Endothelial cell of umbilical vein (primary cell): ENCODE data around the gene PHACTR1. TPM values are rescaled to one million over a fixed set of nuclear protein-coding genes. Genes with fewer than 3 reads are reported as not detected.

Experiments
- BruUV-seq: library from RNA; stranded (reverse); fragments of 400-500 nt; replicated peaks from 2 replicates; lab custom pipeline; 2021; lab: Mats Ljungman, UMichigan
- CTCF ChIA-PET: fragments of 300-600, 350-600 bp; sonication (Branson Sonifier 250); formaldehyde crosslinking; loops from one replicate; lab custom pipeline; 2021; ENCODE audit warnings: antibody characterized with exemption, inconsistent platforms; lab: Charles Lee
- POLR2A ChIA-PET: fragments of 300-600, 350-600 bp; sonication (Branson Sonifier 250); formaldehyde crosslinking; loops from one replicate; lab custom pipeline; 2021; ENCODE audit warnings: antibody characterized with exemption, inconsistent platforms; lab: Charles Lee
- DNase-seq: peaks from one replicate; pipeline ENCODE4 v3.0.0-alpha.2; 2011; ENCODE audit warnings: low read depth, low spot score
- FAIRE-seq: peaks from 2 replicates; lab custom pipeline; 2011; peaks lifted over from hg19 to GRCh38; lab: Jason Lieb, UNC
- H2AFZ ChIP-seq: 2 replicates; pipeline ENCODE4 v1.6.0; 2012; ENCODE audit warnings: low read depth, low read length, control low read depth, inconsistent platforms
- H3K27ac ChIP-seq: 2 replicates; pipeline ENCODE4 v1.5.1; 2011; ENCODE audit warnings: low read depth, mild to moderate bottlenecking, control low read depth, low read length, moderate library complexity; ENCODE audit not compliant: insufficient read depth
- H3K27me3 ChIP-seq, 2 experiments: 2 replicates each; pipeline versions ENCODE4 v1.6.0 to v1.6.1; 2011; ENCODE audit warnings: low read length in 2 of 2, mixed read lengths in 1 of 2; ENCODE audit not compliant: control insufficient read depth in 2 of 2, insufficient read depth in 2 of 2
- H3K36me3 ChIP-seq, 2 experiments: 2 replicates in 1 of 2; 3 replicates in 1 of 2; pipeline ENCODE4 v1.5.1; 2011; ENCODE audit warnings: low read length in 2 of 2, mild to moderate bottlenecking in 1 of 2, moderate library complexity in 1 of 2; ENCODE audit not compliant: control insufficient read depth in 2 of 2, insufficient read depth in 2 of 2; ENCODE audit errors: extremely low read depth in 1 of 2
- H3K4me1 ChIP-seq: 3 replicates; pipeline ENCODE4 v1.5.1; 2011; ENCODE audit warnings: mild to moderate bottlenecking, low read length; ENCODE audit not compliant: control insufficient read depth, insufficient read depth; ENCODE audit errors: extremely low read depth
- H3K4me2 ChIP-seq: 2 replicates; pipeline ENCODE4 v1.6.1; 2011; ENCODE audit warnings: low read length, control low read depth, mixed read lengths; ENCODE audit not compliant: insufficient read depth
- H3K4me3 ChIP-seq, 3 experiments: fragments of 200-600 bp in 1 of 3; sonication (generic), shearing (Covaris generic) in 1 of 3; replicated peaks in 1 of 3; 2 replicates each; pipeline ENCODE4 v1.5.1; 2011 to 2016; ENCODE audit warnings: control low read depth in 3 of 3, low read length in 3 of 3, mild to moderate bottlenecking in 2 of 3, inconsistent platforms in 1 of 3, low read depth in 1 of 3, moderate library complexity in 1 of 3; ENCODE audit not compliant: insufficient read depth in 1 of 3
- H3K79me2 ChIP-seq: 2 replicates; pipeline ENCODE4 v1.6.0; 2012; ENCODE audit warnings: low read length, inconsistent platforms; ENCODE audit not compliant: control insufficient read depth, insufficient read depth
- H3K9ac ChIP-seq: replicated peaks from 2 replicates; pipeline ENCODE3; 2011; ENCODE audit warnings: low read length, control low read depth; ENCODE audit not compliant: insufficient read depth; ENCODE audit errors: extremely low read depth
- H3K9me1 ChIP-seq: replicated peaks from 3 replicates; pipeline ENCODE4 v1.6.0; 2011; ENCODE audit warnings: mild to moderate bottlenecking, low read length; ENCODE audit not compliant: control insufficient read depth, insufficient read depth; ENCODE audit errors: extremely low read depth
- H3K9me3 ChIP-seq: replicated peaks from 2 replicates; pipeline ENCODE4 v1.5.1; 2012; ENCODE audit warnings: low read length, inconsistent platforms; ENCODE audit not compliant: control insufficient read depth, insufficient read depth
- H4K20me1 ChIP-seq: replicated peaks from 2 replicates; pipeline ENCODE3; 2011; ENCODE audit warnings: mild to moderate bottlenecking, low read length; ENCODE audit not compliant: control insufficient read depth, insufficient read depth; ENCODE audit errors: extremely low read depth
- EZH2 ChIP-seq: IDR thresholded peaks from 2 replicates; pipeline ENCODE4 v1.6.1; 2012; ENCODE audit warnings: borderline replicate concordance, low read depth, mild to moderate bottlenecking, moderate library complexity, low read length, inconsistent platforms; ENCODE audit not compliant: severe bottlenecking
- FOS ChIP-seq: IDR thresholded peaks from 2 replicates; pipeline ENCODE4 v1.6.1; 2011; ENCODE audit warnings: mild to moderate bottlenecking, low read length, moderate library complexity, borderline replicate concordance; ENCODE audit not compliant: insufficient read depth
- GATA2 ChIP-seq: IDR thresholded peaks from 2 replicates; pipeline ENCODE4 v1.7.0; 2011; ENCODE audit warnings: low read depth, mild to moderate bottlenecking, moderate library complexity, mixed read lengths, low read length; ENCODE audit not compliant: insufficient read length, insufficient read depth
- JUN ChIP-seq: IDR thresholded peaks from 2 replicates; pipeline ENCODE4 v1.6.1; 2011; ENCODE audit warnings: borderline replicate concordance, low read depth; ENCODE audit not compliant: insufficient read length, insufficient read depth
- MYC ChIP-seq: IDR thresholded peaks from one replicate; pipeline ENCODE4 v1.6.1; 2011; ENCODE audit warnings: mild to moderate bottlenecking, low read depth, low read length
- POLR2A ChIP-seq: IDR thresholded peaks from 2 replicates; pipeline ENCODE4 v1.6.1; 2012; ENCODE audit warnings: low read depth, mild to moderate bottlenecking, control low read depth, low read length
- POLR2AphosphoS5 ChIP-seq: IDR thresholded peaks from 2 replicates; pipeline ENCODE4 v1.6.1; 2012; ENCODE audit warnings: low read depth, mild to moderate bottlenecking, control low read depth, low read length, moderate library complexity; ENCODE audit not compliant: insufficient read depth
- dilution Hi-C: fragments of 300-500 bp; cut with MboI; formaldehyde crosslinking; loops from one replicate; pipeline ENCODE4 v1.15.0; 2019; ENCODE audit warnings: low sequenced_read_pairs; ENCODE audit not compliant: extremely low pct_ligation_motif_present
- intact Hi-C: fragments of 100-400 bp; cut with micrococcal nuclease; formaldehyde crosslinking; loops from one replicate; pipeline ENCODE4 v1.10.0; 2022
- polyA plus RNA-seq, 4 experiments: library from polyadenylated mRNA; depleted of rRNA in 3 of 4; stranded (reverse) in 3 of 4; unstranded in 1 of 4; fragments of >200 nt; gene quantifications; 2 replicates each; pipeline versions ENCODE4 v1.2.1 to v1.2.3, GENCODE V29; 2011 to 2012; ENCODE audit warnings: missing spikeins in 1 of 4
- total RNA-seq: library from RNA; stranded (reverse); gene quantifications from 2 replicates; pipeline ENCODE4 v1.2.3, GENCODE V29; 2021
- TF ChIP-seq, protein P1 (sequence below), 2 donors: IDR thresholded peaks; 1 replicate in 1 of 2; 2 replicates in 1 of 2; pipeline ENCODE4 v1.5.1; 2011; ENCODE audit warnings: low read length in 2 of 2, mild to moderate bottlenecking in 2 of 2, moderate library complexity in 2 of 2, control low read depth in 1 of 2, inconsistent platforms in 1 of 2, low read depth in 1 of 2; ENCODE audit not compliant: insufficient read depth in 1 of 2; ENCODE audit errors: extremely low read depth in 1 of 2
- TF ChIP-seq, protein P2 (sequence below): IDR thresholded peaks from 2 replicates; pipeline ENCODE4 v1.6.1; 2011; ENCODE audit not compliant: insufficient read depth, insufficient read length

The PHACTR1 gene
- total and polyA plus RNA-seq, 2 donors (not counting 3 experiments of a cell fraction or from before 2014, with no cell fraction given): 2.4 to 23.2 TPM

DNA sequence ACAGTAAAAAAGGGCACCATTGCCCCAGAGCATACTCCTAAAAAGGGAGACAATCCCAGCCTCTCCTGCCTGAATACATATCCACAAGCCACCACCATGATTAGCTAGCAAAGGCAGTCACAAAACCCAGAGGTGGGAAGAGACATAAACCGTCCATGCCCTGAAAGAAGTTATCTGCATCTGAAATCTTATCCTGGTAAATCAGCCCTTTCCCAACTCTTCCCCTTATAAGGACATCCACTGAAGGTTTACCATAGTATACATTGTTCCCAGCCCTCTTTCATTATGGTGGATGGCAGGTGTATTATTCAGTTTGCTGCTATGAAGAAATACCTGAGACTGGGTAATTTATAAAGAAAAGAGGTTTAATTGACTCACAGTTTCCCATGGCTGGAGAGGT, 516.5 kb downstream of the PHACTR1 start:
- no peaks in the 10 kb centered on the region for H3K79me2 ChIP-seq
- H3K4me2 ChIP-seq: no peak overlapping the region
- H3K9me3 ChIP-seq: no peaks in the 10 kb centered on the region
- intact Hi-C loops: no loop called here
- no peaks in the 10 kb centered on the region for H4K20me1 ChIP-seq
- ChIA-PET POLR2A (no interaction called here), CTCF (interaction anchor here (1.9 kb wide), 1 partner anchor 38 kb away, joined by 4 read pairs; no protein-coding TSS in a partner anchor)
- no peak overlapping the region for H3K27ac ChIP-seq
- TF ChIP-seq EZH2 (no peak), POLR2AphosphoS5 (no peak), FOS (no peak), JUN (no peak), GATA2 (no peak), MYC (no peak), POLR2A (no peak)
- TF ChIP-seq, protein P1, sequence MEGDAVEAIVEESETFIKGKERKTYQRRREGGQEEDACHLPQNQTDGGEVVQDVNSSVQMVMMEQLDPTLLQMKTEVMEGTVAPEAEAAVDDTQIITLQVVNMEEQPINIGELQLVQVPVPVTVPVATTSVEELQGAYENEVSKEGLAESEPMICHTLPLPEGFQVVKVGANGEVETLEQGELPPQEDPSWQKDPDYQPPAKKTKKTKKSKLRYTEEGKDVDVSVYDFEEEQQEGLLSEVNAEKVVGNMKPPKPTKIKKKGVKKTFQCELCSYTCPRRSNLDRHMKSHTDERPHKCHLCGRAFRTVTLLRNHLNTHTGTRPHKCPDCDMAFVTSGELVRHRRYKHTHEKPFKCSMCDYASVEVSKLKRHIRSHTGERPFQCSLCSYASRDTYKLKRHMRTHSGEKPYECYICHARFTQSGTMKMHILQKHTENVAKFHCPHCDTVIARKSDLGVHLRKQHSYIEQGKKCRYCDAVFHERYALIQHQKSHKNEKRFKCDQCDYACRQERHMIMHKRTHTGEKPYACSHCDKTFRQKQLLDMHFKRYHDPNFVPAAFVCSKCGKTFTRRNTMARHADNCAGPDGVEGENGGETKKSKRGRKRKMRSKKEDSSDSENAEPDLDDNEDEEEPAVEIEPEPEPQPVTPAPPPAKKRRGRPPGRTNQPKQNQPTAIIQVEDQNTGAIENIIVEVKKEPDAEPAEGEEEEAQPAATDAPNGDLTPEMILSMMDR (IDR thresholded peaks at IDR 0.05; ENCODE audit: extremely low read depth in 1 of 2, insufficient read depth in 1 of 2, low read depth in 1 of 2, low read length in 2 of 2): no peak
- TF ChIP-seq, protein P2, sequence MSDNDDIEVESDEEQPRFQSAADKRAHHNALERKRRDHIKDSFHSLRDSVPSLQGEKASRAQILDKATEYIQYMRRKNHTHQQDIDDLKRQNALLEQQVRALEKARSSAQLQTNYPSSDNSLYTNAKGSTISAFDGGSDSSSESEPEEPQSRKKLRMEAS: no peak
- no peak overlapping the region for H2AFZ ChIP-seq
- DNase-seq: no peak
- no TSS peak for BruUV-seq
- no peaks in the 10 kb centered on the region for H3K9me1 ChIP-seq
- no peaks in the 10 kb centered on the region for H3K4me1 ChIP-seq
- no peak overlapping the region for H3K9ac ChIP-seq
- H3K4me3 ChIP-seq: no peak overlapping the region
- H3K27me3 ChIP-seq: no peaks in the 10 kb centered on the region
- FAIRE-seq: no peak
- H3K36me3 ChIP-seq: no peaks in the 10 kb centered on the region
- dilution Hi-C loops: no loop called here
